SK-N-SH (cell line): ENCODE data around the gene AQP3.

Experiments used
- CTCF ChIP-seq: fragments of 200-600 bp; sonication (generic); IDR thresholded peaks from 2 replicates; pipeline ENCODE4 v1.6.1; 2017; ENCODE audit warnings: antibody characterized with exemption, mild to moderate bottlenecking, moderate library complexity
- MEF2A ChIP-seq: IDR thresholded peaks from 2 replicates; pipeline ENCODE4 v1.4.0; 2012; ENCODE audit warnings: low read depth, borderline replicate concordance
- NRF1 ChIP-seq: IDR thresholded peaks from 2 replicates; pipeline ENCODE4 v1.6.1; 2012; ENCODE audit warnings: low read depth, mild to moderate bottlenecking, low read length
- RAD21 ChIP-seq: IDR thresholded peaks from 2 replicates; pipeline ENCODE4 v1.6.1; 2012; ENCODE audit warnings: mild to moderate bottlenecking, low read length
- RCOR1 ChIP-seq: fragments of 150-350 bp; IDR thresholded peaks from 2 replicates; pipeline ENCODE4 v1.6.1; 2017; ENCODE audit warnings: antibody characterized with exemption, low read length

GRCh38 chr9:33476503-33476902 is 29.1 kb upstream of the AQP3 start:
- TF ChIP-seq MEF2A (no peak), CTCF (no peak), RCOR1 (no peak), NRF1 (no peak), RAD21 (no peak)
